Subcutaneous abdominal adipose tissue (tissue), 5 donors: ENCODE data around the gene GSTO2.

Experiments used
- H3K27ac ChIP-seq: one replicate; pipeline ENCODE4 v1.7.0; 2013; ENCODE audit warnings: low read depth, mild to moderate bottlenecking, inconsistent platforms, low read length, moderate library complexity
- H3K27me3 ChIP-seq, 5 donors: one replicate each; pipeline ENCODE4 v1.7.0; 2013; ENCODE audit warnings: low read length in 5 of 5, inconsistent platforms in 1 of 5; ENCODE audit not compliant: control insufficient read depth in 5 of 5, insufficient read depth in 4 of 5
- H3K36me3 ChIP-seq, 5 donors: one replicate each; pipeline ENCODE4 v1.7.0; 2013; ENCODE audit warnings: low read length in 5 of 5; ENCODE audit not compliant: control insufficient read depth in 5 of 5, insufficient read depth in 5 of 5
- H3K4me1 ChIP-seq, 5 donors: one replicate each; pipeline ENCODE4 v1.7.0; 2013; ENCODE audit warnings: low read length in 5 of 5, mild to moderate bottlenecking in 3 of 5, moderate library complexity in 1 of 5; ENCODE audit not compliant: control insufficient read depth in 5 of 5, insufficient read depth in 5 of 5
- H3K4me3 ChIP-seq, 5 donors: one replicate each; pipeline ENCODE4 v1.7.0; 2013; ENCODE audit warnings: low read length in 5 of 5, low read depth in 1 of 5
- H3K9ac ChIP-seq, 5 donors: one replicate each; pipeline ENCODE4 v1.7.0; 2013; ENCODE audit warnings: low read length in 5 of 5, mild to moderate bottlenecking in 4 of 5, moderate library complexity in 3 of 5
- H3K9me3 ChIP-seq, 5 donors: one replicate each; pipeline ENCODE4 v1.7.0; 2013; ENCODE audit warnings: low read length in 5 of 5; ENCODE audit not compliant: control insufficient read depth in 5 of 5
- donor health status: healthy.
- donor health status: healthy.
- donor health status: healthy.
- donor health status: healthy.
- donor health status: healthy.

GSTO2 gene

DNA sequence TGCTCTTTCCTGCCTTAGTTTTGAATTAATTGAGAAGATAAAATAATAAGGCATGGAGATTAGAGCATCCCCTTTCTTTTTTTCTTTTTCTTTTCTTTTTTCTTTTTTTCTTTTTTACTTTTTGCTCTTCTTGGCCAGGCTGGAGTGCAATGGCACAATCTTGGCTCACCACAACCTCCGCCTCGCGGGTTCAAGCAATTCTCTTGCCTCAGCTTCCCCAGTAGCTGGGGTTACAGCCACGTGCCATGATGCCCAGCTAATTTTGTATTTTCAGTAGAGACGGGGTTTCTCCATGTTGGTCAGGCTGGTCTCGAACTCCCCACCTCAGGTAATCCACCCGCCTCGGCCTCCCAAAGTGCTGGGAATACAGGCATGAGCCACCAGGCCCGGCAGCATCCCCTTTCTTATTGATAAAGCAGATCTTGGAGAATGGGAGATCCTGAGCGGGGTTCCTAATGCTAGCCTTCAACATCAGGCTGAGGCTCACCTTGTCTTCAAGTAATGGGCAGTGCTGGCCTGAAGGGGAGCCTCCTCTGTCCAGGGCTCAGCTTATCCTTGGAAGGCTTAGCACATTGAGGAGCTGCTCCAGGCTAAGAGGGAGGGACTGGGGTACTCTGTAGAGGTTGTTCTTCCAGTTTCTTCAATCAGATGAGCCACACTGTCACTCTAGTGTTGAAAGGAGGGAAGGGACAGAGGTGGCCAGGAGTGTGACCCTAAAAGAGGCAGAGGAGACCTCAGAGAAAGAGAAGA is 27.9 kb downstream of the GSTO2 start:
- Histone ChIP-seq H3K27ac (no peak overlapping the region), H3K27me3 (peaks cover 0 to 2% (median 0%) of the 10 kb centered on the region in 5 donors), H3K36me3 (no peaks in the 10 kb centered on the region), H3K4me1 (peaks cover 10 to 33% (median 23%) of the 10 kb centered on the region in 5 donors), H3K9me3 (no peaks in the 10 kb centered on the region), H3K4me3 (no peak overlapping the region), H3K9ac (no peak overlapping the region)

DNA sequence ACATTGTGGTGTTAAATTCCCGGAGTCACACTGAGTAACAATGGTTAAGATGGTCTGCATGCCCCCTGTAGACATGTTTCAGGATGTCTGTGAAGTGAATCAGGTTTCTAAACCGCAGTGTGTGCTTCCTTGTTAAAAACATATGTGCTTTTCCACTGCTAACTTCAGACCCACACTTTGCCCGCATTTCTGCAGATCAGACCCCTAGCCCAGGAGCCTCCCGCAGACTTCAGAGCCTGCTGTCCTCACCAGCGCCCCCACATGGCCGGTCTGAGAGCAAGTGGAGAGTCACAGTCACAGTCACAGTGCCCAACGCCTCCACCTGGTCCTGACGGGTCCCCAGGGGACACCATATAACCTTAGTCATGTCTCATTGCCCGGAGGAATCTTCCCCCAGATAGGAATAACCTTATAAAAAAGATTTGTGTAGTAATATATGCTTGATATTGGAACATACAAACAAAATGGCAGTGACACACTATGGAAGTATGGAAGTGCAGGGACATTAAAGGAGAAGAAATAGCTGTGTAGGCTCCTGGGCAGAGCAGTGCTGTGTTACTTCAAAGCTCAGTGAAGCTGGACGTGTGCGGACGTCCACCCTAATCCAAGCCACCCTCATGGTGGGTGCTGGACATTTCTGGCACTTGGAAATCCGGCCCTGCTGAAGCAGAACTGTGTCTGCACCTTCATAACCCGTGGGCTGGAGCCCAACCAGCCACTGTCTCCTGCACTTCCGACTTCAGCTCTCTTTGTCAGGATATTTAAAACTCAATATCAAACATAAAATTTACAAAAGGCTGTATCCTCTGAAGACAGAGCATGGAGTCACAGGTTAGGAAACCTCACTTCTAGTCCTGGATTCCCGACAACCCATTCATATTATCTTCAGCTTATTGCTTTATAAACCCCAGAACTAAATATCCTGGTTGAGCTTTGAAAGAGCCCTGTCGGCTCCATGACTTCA is 29.0 kb downstream of the GSTO2 start:
- H3K9me3 ChIP-seq: no peaks in the 10 kb centered on the region
- no peaks in the 10 kb centered on the region for H3K36me3 ChIP-seq
- H3K9ac ChIP-seq: no peak overlapping the region
- peaks cover 0 to 2% (median 0%) of the 10 kb centered on the region in 5 donors for H3K27me3 ChIP-seq
- H3K27ac ChIP-seq: no peak overlapping the region
- H3K4me3 ChIP-seq: no peak overlapping the region
- H3K4me1 ChIP-seq: peaks cover 10 to 34% (median 23%) of the 10 kb centered on the region in 5 donors

GRCh38 chr10:104299031-104299904 is 30.3 kb downstream of the GSTO2 start:
- Histone ChIP-seq H3K27ac (peak overlapping the region; percentile 31), H3K27me3 (peaks cover 0 to 2% (median 0%) of the 10 kb centered on the region in 5 donors), H3K36me3 (no peaks in the 10 kb centered on the region), H3K4me3 (no peak overlapping the region), H3K9me3 (no peaks in the 10 kb centered on the region), H3K9ac (no peak overlapping the region), H3K4me1 (peaks cover 13 to 45% (median 32%) of the 10 kb centered on the region in 5 donors)

DNA sequence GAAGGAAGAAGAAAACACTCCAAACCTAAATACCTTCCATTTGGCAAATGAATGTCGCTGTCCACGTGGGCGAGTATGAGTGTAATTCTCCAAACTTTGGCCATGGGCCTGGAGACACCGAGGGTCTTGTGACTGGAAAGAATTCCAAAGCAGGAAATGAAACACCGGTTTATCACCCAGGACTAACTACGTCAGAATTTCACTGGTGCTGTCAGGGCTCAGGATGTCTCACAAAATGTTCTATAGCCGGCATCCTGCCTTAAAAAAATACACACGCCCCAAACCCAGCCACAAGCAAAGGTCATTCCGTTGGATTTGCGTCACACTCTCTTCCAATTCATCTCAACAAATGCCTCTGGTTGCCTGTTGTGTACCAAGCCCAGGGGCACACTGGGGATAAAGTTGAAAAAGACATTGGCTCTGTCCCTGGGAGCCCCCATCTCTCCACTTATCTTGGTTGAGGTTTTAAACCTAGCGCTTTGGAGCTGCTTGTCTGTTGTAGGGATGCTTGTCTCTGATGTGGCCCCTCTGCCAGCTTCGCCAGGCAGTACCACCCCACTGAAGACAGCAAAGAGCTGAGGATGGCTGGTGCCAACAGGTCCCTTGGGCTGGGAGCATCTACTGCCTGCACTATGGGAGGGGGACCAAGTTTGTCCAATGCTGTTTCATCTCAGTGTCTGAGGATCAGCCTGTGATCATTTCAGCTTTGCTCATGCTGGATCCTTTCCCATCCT is 31.2 kb downstream of the GSTO2 start:
- Histone ChIP-seq H3K4me3 (no peak overlapping the region), H3K9me3 (no peaks in the 10 kb centered on the region), H3K36me3 (no peaks in the 10 kb centered on the region), H3K9ac (no peak overlapping the region), H3K4me1 (peaks cover 13 to 53% (median 40%) of the 10 kb centered on the region in 5 donors), H3K27me3 (peaks cover 0 to 2% (median 0%) of the 10 kb centered on the region in 5 donors), H3K27ac (peak overlapping the region; percentile 48)

GRCh38 chr10:104300736-104301292 is 31.8 kb downstream of the GSTO2 start:
- no peaks in the 10 kb centered on the region for H3K9me3 ChIP-seq
- peak overlapping the region; percentile 48 for H3K27ac ChIP-seq
- no peaks in the 10 kb centered on the region for H3K36me3 ChIP-seq
- peaks cover 17 to 59% (median 47%) of the 10 kb centered on the region in 5 donors for H3K4me1 ChIP-seq
- peaks cover 0 to 2% (median 0%) of the 10 kb centered on the region in 5 donors for H3K27me3 ChIP-seq
- no peak overlapping the region for H3K9ac ChIP-seq
- H3K4me3 ChIP-seq: no peak overlapping the region

DNA sequence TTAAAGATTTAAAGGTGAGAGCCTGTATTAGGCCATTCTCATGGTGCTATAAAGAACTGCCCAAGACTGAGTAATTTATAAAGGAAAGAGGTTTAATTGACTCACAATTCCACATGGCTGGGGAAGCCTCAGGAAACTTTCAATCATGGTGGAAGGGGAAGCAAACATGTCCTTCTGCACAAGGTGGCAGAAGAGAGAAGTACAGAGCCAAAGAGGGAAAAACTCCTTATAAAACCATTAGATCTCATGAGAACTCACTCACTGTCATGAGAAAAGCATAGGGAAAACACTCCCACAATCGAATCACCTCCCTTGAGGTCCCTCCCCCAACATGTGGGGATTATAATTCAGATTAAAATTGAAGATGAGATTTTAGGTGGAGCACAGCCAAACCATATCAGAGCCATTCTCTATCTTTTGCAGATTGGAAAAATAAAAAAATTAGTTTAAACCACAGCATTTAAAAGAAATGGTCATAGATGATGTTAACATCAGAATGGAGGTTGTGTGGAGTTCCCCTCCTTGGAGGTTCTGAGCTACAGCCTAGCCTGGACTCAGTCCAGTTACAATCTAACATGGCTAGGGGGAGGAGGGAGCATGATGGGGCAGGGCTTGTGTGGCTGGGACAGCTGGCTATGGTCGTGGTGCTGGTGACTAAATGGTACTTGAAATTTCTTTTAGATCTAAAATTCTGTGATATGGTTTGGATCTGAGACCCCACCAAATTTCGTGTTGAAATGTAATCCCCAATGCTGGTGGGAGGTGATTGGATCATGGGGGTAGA is 33.1 kb downstream of the GSTO2 start:
- H3K4me3 ChIP-seq: no peak overlapping the region
- H3K36me3 ChIP-seq: no peaks in the 10 kb centered on the region
- no peak overlapping the region for H3K27ac ChIP-seq
- H3K4me1 ChIP-seq: peaks cover 17 to 61% (median 48%) of the 10 kb centered on the region in 5 donors
- H3K9ac ChIP-seq: no peak overlapping the region
- no peaks in the 10 kb centered on the region for H3K9me3 ChIP-seq
- H3K27me3 ChIP-seq: peaks cover 0 to 2% (median 0%) of the 10 kb centered on the region in 5 donors

DNA sequence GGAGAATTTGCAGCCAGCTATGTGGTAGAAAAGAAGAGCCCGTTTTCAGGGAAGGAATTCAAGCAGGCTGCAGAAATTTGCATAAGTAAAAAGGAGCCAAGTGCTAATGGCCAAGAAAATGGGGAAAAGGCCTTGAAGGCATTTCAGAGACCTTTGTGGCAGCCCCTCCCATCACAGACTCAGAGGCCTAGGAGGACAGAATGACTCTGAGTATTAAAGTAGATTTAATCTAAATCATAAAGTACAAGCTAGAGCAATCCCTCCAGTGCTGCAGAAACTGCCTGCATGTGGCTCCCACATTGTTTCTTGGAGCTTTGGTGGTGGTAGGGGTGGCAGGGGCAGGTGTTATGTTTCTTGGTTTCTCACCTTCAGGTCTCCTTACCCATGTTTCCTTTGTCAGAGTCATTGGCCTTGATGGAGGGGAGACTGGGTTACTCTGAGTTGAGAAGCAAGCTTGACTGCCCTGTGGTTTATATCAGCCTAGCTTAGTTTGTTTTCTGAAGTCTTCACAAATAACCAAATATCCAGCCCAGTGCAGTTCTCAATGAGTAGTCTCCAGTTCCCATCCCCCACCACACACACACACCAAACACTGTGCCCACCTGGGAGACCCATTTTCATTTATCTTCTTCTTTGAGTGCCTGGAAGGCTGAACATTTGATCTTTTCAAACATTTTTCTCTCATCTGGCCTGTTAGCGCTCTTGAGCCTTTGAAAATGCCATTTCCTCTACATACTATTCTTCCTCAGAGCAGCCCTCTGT is 34.8 kb downstream of the GSTO2 start:
- H3K9me3 ChIP-seq: no peaks in the 10 kb centered on the region
- H3K4me1 ChIP-seq: peaks cover 17 to 56% (median 48%) of the 10 kb centered on the region in 5 donors
- no peak overlapping the region for H3K9ac ChIP-seq
- H3K27me3 ChIP-seq: no peaks in the 10 kb centered on the region
- no peak overlapping the region for H3K4me3 ChIP-seq
- H3K27ac ChIP-seq: no peak overlapping the region
- peaks cover 0 to 5% (median 0%) of the 10 kb centered on the region in 5 donors for H3K36me3 ChIP-seq

GRCh38 chr10:104304356-104304745 is 35.4 kb downstream of the GSTO2 start:
- peaks cover 15 to 50% (median 43%) of the 10 kb centered on the region in 5 donors for H3K4me1 ChIP-seq
- H3K36me3 ChIP-seq: peaks cover 0 to 7% (median 0%) of the 10 kb centered on the region in 5 donors
- H3K9ac ChIP-seq: no peak overlapping the region
- no peak overlapping the region for H3K4me3 ChIP-seq
- no peaks in the 10 kb centered on the region for H3K9me3 ChIP-seq
- no peak overlapping the region for H3K27ac ChIP-seq
- H3K27me3 ChIP-seq: no peaks in the 10 kb centered on the region
